ENCODE results near the gene NEU1. TPM values are rescaled to one million over a fixed set of nuclear protein-coding genes. Genes with fewer than 3 reads are reported as not detected.

Gene NEU1
- total and polyA plus RNA-seq, 2 of the 8 experiments (the other 6 are each of a cell fraction or from before 2014, with no cell fraction given): 41.2 to 72.1 TPM

DNA sequence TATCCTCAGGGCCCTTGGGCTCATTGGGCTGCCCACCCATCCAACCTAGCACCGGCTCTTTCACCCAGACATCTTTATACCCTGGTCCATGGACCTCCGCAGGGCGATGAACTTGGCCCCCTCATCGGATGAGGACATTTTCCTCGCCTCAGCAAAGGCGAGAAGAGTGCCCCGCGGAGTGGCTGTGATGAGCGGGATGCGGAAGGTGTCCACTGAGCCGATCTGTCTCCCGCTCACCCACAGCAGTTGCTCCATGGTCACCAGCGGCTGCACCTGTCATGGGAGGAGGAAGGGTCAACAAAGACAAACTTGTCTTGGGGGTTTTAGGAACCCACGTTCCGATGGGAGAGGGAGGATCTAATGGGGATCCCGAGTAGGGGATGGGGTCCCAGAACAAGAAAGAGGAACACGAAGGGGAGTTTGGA is 690 bp downstream of the NEU1 start:
- Histone ChIP-seq H3K18ac (ENCODE audit: extremely low read depth, low read length) (no peak overlapping the region), H4K8ac (ENCODE audit: extremely low read depth, insufficient read depth, low read length) (no peak overlapping the region), H2BK15ac (ENCODE audit: low read length) (no peak overlapping the region), H3K79me2 (ENCODE audit: control insufficient read depth in 1 of 2, insufficient read depth in 2 of 2, low read length in 2 of 2) (no peaks in the 10 kb centered on the region), H3K14ac (ENCODE audit: insufficient read length) (no peak overlapping the region), H2BK120ac (replicated peaks; ENCODE audit: low read depth, low read length) (no peak overlapping the region), H3K23ac (ENCODE audit: insufficient read length) (no peak overlapping the region), H3K56ac (replicated peaks; ENCODE audit: insufficient read length, low read depth, low read length) (peak overlapping the region; percentile 12), H3K23me2 (ENCODE audit: low read depth, low read length) (peaks cover 8% of the 10 kb centered on the region; the same call in 1 of the 2 replicates), H3K4me1 (replicated peaks in 1 of 4; ENCODE audit: control insufficient read depth in 3 of 4, insufficient read depth in 4 of 4, low read length in 3 of 4) (peaks cover 0 to 12% (median 0%) of the 10 kb centered on the region in 4 experiments; a peak in 4 of 7 replicates), H3K4me2 (ENCODE audit: insufficient read depth in 1 of 2, low read depth in 2 of 2, low read length in 2 of 2) (peak overlapping the region; percentile 92 to 98), H4K91ac (replicated peaks; ENCODE audit: insufficient read length, low read length) (no peak overlapping the region), H3K36me3 (ENCODE audit: control insufficient read depth in 2 of 4, insufficient read depth in 4 of 4, low read length in 3 of 4) (peaks cover 0 to 17% (median 3%) of the 10 kb centered on the region in 4 experiments; a peak in 5 of 8 replicates), H2BK5ac (ENCODE audit: low read depth, low read length) (no peak overlapping the region), H2AK5ac (ENCODE audit: low read depth, low read length) (peak overlapping the region; percentile 15; the same call in 1 of the 2 replicates), H4K5ac (ENCODE audit: insufficient read length, low read depth, low read length) (no peak overlapping the region), H3K27me3 (replicated peaks in 1 of 4; ENCODE audit: control insufficient read depth in 3 of 4, extremely low read depth in 1 of 4, insufficient read depth in 3 of 4, low read length in 3 of 4) (0 out of 7 replicates have a peak, but pooled peaks cover 0 to 3% (median 0%) of the 10 kb centered on the region in 4 experiments), H2BK20ac (ENCODE audit: low read length) (no peak overlapping the region), H3K4me3 (ENCODE audit: extremely low read depth in 1 of 4, insufficient read depth in 2 of 4, low read depth in 3 of 4, low read length in 4 of 4) (peak overlapping the region; percentile 70 to 79 (median 75)), H3K27ac (ENCODE audit: low read depth, low read length) (no peak overlapping the region), H4K20me1 (replicated peaks in 1 of 2; ENCODE audit: control insufficient read depth in 1 of 2, insufficient read depth in 2 of 2, low read length in 2 of 2) (no peaks in the 10 kb centered on the region), H3K4ac (replicated peaks; ENCODE audit: insufficient read length, low read depth, low read length) (peak overlapping the region; percentile 44), H3K9ac (replicated peaks in 1 of 4; ENCODE audit: extremely low read depth in 1 of 4, low read depth in 3 of 4, low read length in 3 of 4) (peak overlapping the region in 3 of 4 experiments; percentile 62 to 64 (median 63); a peak in 3 of 7 replicates), H2AFZ (ENCODE audit: low read length) (no peak overlapping the region), H3K79me1 (ENCODE audit: low read depth, low read length) (0 out of 2 replicates have a peak, but pooled peaks cover 2% of the 10 kb centered on the region), H2BK12ac (ENCODE audit: low read depth, low read length) (no peak overlapping the region), H3K9me3 (ENCODE audit: insufficient read depth in 2 of 2, low read depth in 1 of 2, low read length in 1 of 2) (no peaks in the 10 kb centered on the region)
- POLR2A ChIA-PET (ENCODE audit: partially characterized antibody): interaction anchor here (1.2 to 6.7 kb wide), 9 partner anchors 14 to 122 kb away, joined by 3 to 71 read pairs (median 12); partner anchors contain the start of genes EHMT2, HSPA1A, HSPA1L and MSH5
- CTCF ChIA-PET (ENCODE audit: partially characterized antibody): interaction anchor here (1.6 kb wide), 1 partner anchor 10 kb away, joined by 4 read pairs; no protein-coding TSS in a partner anchor
- WGBS, 2 experiments (ENCODE audit: extremely low coverage in 1 of 2, insufficient coverage in 1 of 2, insufficient read length in 1 of 2, insufficient replicate concordance in 2 of 2, low coverage in 1 of 2, low lambda C conversion rate in 2 of 2, missing lambda C conversion rate in 1 of 2): 62% methylated on average over 17 of the region's 17 CpGs; no CpG with 5 or more reads in 1 of the 2 experiments
- FAIRE-seq (no peak), DNase-seq (ENCODE audit: low read depth in 1 of 2, low spot score in 2 of 2) (no peak)
- no peak for TF ChIP-seq KDM4A (IDR thresholded peaks at IDR 0.05; ENCODE audit: low read depth, low read length, severe bottlenecking)
- no peak for TF ChIP-seq SUZ12 (IDR thresholded peaks at IDR 0.05; ENCODE audit: low read length)
- TF ChIP-seq SRF (IDR thresholded peaks at IDR 0.05; ENCODE audit: low read depth, low read length): no peak
- TF ChIP-seq, protein P1, sequence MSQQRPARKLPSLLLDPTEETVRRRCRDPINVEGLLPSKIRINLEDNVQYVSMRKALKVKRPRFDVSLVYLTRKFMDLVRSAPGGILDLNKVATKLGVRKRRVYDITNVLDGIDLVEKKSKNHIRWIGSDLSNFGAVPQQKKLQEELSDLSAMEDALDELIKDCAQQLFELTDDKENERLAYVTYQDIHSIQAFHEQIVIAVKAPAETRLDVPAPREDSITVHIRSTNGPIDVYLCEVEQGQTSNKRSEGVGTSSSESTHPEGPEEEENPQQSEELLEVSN (IDR thresholded peaks at IDR 0.05): no peak
- TF ChIP-seq SP2 (IDR thresholded peaks at IDR 0.05; ENCODE audit: low read length): no peak
- TF ChIP-seq, protein P2, sequence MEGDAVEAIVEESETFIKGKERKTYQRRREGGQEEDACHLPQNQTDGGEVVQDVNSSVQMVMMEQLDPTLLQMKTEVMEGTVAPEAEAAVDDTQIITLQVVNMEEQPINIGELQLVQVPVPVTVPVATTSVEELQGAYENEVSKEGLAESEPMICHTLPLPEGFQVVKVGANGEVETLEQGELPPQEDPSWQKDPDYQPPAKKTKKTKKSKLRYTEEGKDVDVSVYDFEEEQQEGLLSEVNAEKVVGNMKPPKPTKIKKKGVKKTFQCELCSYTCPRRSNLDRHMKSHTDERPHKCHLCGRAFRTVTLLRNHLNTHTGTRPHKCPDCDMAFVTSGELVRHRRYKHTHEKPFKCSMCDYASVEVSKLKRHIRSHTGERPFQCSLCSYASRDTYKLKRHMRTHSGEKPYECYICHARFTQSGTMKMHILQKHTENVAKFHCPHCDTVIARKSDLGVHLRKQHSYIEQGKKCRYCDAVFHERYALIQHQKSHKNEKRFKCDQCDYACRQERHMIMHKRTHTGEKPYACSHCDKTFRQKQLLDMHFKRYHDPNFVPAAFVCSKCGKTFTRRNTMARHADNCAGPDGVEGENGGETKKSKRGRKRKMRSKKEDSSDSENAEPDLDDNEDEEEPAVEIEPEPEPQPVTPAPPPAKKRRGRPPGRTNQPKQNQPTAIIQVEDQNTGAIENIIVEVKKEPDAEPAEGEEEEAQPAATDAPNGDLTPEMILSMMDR (IDR thresholded peaks at IDR 0.05; ENCODE audit: control extremely low read depth in 1 of 3, insufficient read depth in 1 of 3, low read depth in 1 of 3, low read length in 3 of 3): no peak
- no peak for TF ChIP-seq SAP30 (IDR thresholded peaks at IDR 0.05; ENCODE audit: insufficient read depth, insufficient replicate concordance, low read length)
- TF ChIP-seq, protein P3, sequence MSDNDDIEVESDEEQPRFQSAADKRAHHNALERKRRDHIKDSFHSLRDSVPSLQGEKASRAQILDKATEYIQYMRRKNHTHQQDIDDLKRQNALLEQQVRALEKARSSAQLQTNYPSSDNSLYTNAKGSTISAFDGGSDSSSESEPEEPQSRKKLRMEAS (IDR thresholded peaks at IDR 0.05): no peak
- no peak for TF ChIP-seq TEAD4 (IDR thresholded peaks at IDR 0.05; ENCODE audit: low read depth, low read length)
